Suprapubic skin (tissue), 3 donors: ENCODE data around the gene MCTP1.

ENCODE experiments used
- CTCF ChIP-seq, 2 donors: fragments of 200-600 bp in 1 of 2; fragments of 450-650 bp in 1 of 2; sonication (generic) in 1 of 2; IDR thresholded peaks; one replicate each; pipeline ENCODE4 v1.5.1; 2016 to 2019; ENCODE audit warnings: antibody characterized with exemption in 2 of 2, mild to moderate bottlenecking in 1 of 2, moderate library complexity in 1 of 2
- EP300 ChIP-seq: sonication (generic); formaldehyde crosslinking; IDR thresholded peaks from one replicate; pipeline ENCODE4 v1.6.1; 2017; ENCODE audit warnings: antibody characterized with exemption

- no peak for TF ChIP-seq EP300
- no peak for TF ChIP-seq CTCF (IDR thresholded peaks at IDR 0.05)
Measured at GRCh38 chr5:95130941-95131340, 154.0 kb downstream of the MCTP1 start.
